Stimulated activated naive CD4-positive, alpha-beta T cell (primary cell): ENCODE data around the gene BBS2.
A peak's percentile ranks its signal among the peaks of the same experiment; 100 is the strongest.
"Not testable (repeated sequence)": the region's sequence is repeated elsewhere in the genome, so short reads cannot be mapped to it uniquely, and the experiment has no call there.

Experiments
- DNase-seq, 6 experiments: peaks; one replicate each; lab custom pipeline; 2025; lab: John Stamatoyannopoulos, UW

BBS2 gene

GRCh38 chr16:56520251-56520577, 390 bp upstream of the BBS2 start:
- no peak for DNase-seq

GRCh38 chr16:56518425-56518824, 1.4 kb downstream of the BBS2 start:
- DNase-seq, result no peak

- DNase-seq, result no peak
These were observed 2.6 kb downstream of the BBS2 start for GRCh38 chr16:56517206-56517605.

GRCh38 chr16:56515665-56516064, 4.2 kb downstream of the BBS2 start:
- DNase-seq, result no peak

GRCh38 chr16:56514845-56515244, 5.0 kb downstream of the BBS2 start:
- DNase-seq, result no peak

- peak; percentile 13 to 51 (median 44) for DNase-seq
These were observed 5.9 kb downstream of the BBS2 start for GRCh38 chr16:56513972-56514371.

GRCh38 chr16:56513091-56513490, 6.7 kb downstream of the BBS2 start:
- DNase-seq, result no peak

- DNase-seq, result no peak
These were observed 7.8 kb downstream of the BBS2 start for GRCh38 chr16:56512025-56512424.

GRCh38 chr16:56510544-56510943, 9.3 kb downstream of the BBS2 start:
- DNase-seq, result no peak

GRCh38 chr16:56506941-56507340, 12.9 kb downstream of the BBS2 start:
- DNase-seq, result no peak

- DNase-seq, result no peak
These were observed 14.6 kb downstream of the BBS2 start for GRCh38 chr16:56505181-56505580.

GRCh38 chr16:56493815-56494214, 26.0 kb downstream of the BBS2 start:
- no peak for DNase-seq

- DNase-seq, result no peak
These were observed 26.7 kb downstream of the BBS2 start for GRCh38 chr16:56493126-56493525.

GRCh38 chr16:56491657-56492261, 28.1 kb downstream of the BBS2 start:
- DNase-seq, result no peak

- DNase-seq, result not testable (repeated sequence)
These were observed 31.0 kb downstream of the BBS2 start for GRCh38 chr16:56488868-56489267.

GRCh38 chr16:56488035-56488434, 31.8 kb downstream of the BBS2 start:
- DNase-seq, result no peak

GRCh38 chr16:56483394-56483793, 36.4 kb downstream of the BBS2 start:
- DNase-seq, result no peak

- DNase-seq, result no peak
These were observed 37.1 kb downstream of the BBS2 start for GRCh38 chr16:56482683-56483236.

GRCh38 chr16:56481468-56482122, 38.2 kb downstream of the BBS2 start:
- DNase-seq, result no peak

GRCh38 chr16:56480776-56481467, 38.9 kb downstream of the BBS2 start:
- no peak for DNase-seq

- DNase-seq, result no peak
These were observed 40.4 kb downstream of the BBS2 start for GRCh38 chr16:56479469-56479868.

GRCh38 chr16:56478281-56479049, 41.4 kb downstream of the BBS2 start:
- no peak for DNase-seq
